Coronary artery (tissue), 2 donors: ENCODE results near the gene IRS2.

ENCODE experiments used
- DNase-seq: peaks from one replicate; pipeline ENCODE4 v3.0.0-alpha.2; 2017; ENCODE audit warnings: low spot score
- H3K27ac ChIP-seq, 2 donors: fragments of 200-600 bp; sonication (generic); one replicate each; pipeline ENCODE4 v1.5.1; 2016 to 2019
- H3K4me3 ChIP-seq: fragments of 200-600 bp; sonication (generic); 2 replicates; pipeline ENCODE4 v1.5.1; 2016; ENCODE audit warnings: mild to moderate bottlenecking, moderate library complexity
- CTCF ChIP-seq: fragments of 200-600 bp; sonication (generic); IDR thresholded peaks from one replicate; pipeline ENCODE4 v1.5.1; 2019; ENCODE audit warnings: antibody characterized with exemption

IRS2 gene

GRCh38 chr13:109755997-109756396 is 30.4 kb downstream of the IRS2 start:
- DNase-seq = no peak
- Histone ChIP-seq H3K4me3 (no peak overlapping the region), H3K27ac (no peak overlapping the region)
- no peak for TF ChIP-seq CTCF

- Histone ChIP-seq H3K27ac (no peak overlapping the region), H3K4me3 (no peak overlapping the region)
- DNase-seq = no peak
- no peak for TF ChIP-seq CTCF
Measured at GRCh38 chr13:109755551-109755950, 30.8 kb downstream of the IRS2 start.

- DNase-seq = no peak
- H3K4me3 ChIP-seq = no peak overlapping the region
- no peak for TF ChIP-seq CTCF
- H3K27ac ChIP-seq = no peak overlapping the region
Measured at GRCh38 chr13:109751477-109751876, 34.9 kb downstream of the IRS2 start.

- no peak for DNase-seq
- Histone ChIP-seq H3K4me3 (no peak overlapping the region), H3K27ac (no peak overlapping the region)
- TF ChIP-seq CTCF = no peak
Measured at GRCh38 chr13:109750221-109750775, 36.1 kb downstream of the IRS2 start.

GRCh38 chr13:109749365-109749764 is 37.0 kb downstream of the IRS2 start:
- no peak for DNase-seq
- TF ChIP-seq CTCF = no peak
- H3K27ac ChIP-seq = no peak overlapping the region
- no peak overlapping the region for H3K4me3 ChIP-seq

- no peak for TF ChIP-seq CTCF
- H3K27ac ChIP-seq = no peak overlapping the region
- H3K4me3 ChIP-seq = no peak overlapping the region
- DNase-seq = no peak
Measured at GRCh38 chr13:109748677-109749076, 37.7 kb downstream of the IRS2 start.

- no peak for DNase-seq
- TF ChIP-seq CTCF = no peak
- Histone ChIP-seq H3K27ac (no peak overlapping the region), H3K4me3 (no peak overlapping the region)
Measured at GRCh38 chr13:109747524-109747923, 38.9 kb downstream of the IRS2 start.
